Measurements from ENCODE around the gene SUPV3L1. TPM values are rescaled to one million over a fixed set of nuclear protein-coding genes. Genes with fewer than 3 reads are reported as not detected.

Gene SUPV3L1
- total RNA-seq, 1 experiment from 2014 or later = 57.3 TPM

DNA sequence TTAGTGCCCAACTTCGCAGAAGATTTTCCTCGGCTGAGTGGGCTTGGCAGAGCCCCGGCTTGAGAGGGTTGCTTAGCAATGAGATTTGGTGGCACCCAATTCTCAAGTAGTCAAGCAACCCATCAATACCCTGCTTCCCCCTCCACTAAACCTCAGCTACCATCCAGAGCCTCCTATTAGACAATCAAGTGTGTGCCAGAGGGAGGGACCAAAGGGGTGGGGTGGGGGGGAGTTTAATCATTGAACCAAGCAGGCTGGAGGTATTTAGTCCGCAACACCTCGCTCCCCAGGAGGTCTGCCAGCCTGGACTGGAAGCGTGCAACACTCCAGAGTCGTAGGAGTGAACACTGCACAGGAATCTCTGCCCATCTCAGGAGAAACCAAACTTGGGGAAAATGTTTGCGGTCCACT is 40.0 kb downstream of the SUPV3L1 start, which contains the start of gene HKDC1:
HKDC1 (plus strand) TSS at position 292 of the 411 bp plus-strand sequence; CDS start at position 396, 104 bp downstream.
- Histone ChIP-seq H4K5ac (ENCODE audit: insufficient read length, low read depth, low read length) (no peak within 1 kb of the TSS), H3K9me3 (ENCODE audit: control insufficient read depth, low read depth, low read length) (no peaks in the 10 kb centered on the region), H2AK5ac (ENCODE audit: insufficient read length, low read length) (no peak within 1 kb of the TSS), H3K79me2 (ENCODE audit: insufficient read depth, low read length) (no peaks in the 10 kb centered on the region), H3K4me2 (ENCODE audit: insufficient read depth, insufficient read length, low read length) (no peak within 1 kb of the TSS), H3K4me1 (ENCODE audit: insufficient read depth, low read length) (peaks cover 4% of the 10 kb centered on the region; the same call in 1 of the 2 replicates), H3K23me2 (ENCODE audit: insufficient read length, low read depth, low read length, poor library complexity, severe bottlenecking) (no peaks in the 10 kb centered on the region), H3K23ac (ENCODE audit: insufficient read length, low read depth, low read length) (no peak within 1 kb of the TSS), H2AFZ (ENCODE audit: low read length) (no peak within 1 kb of the TSS), H4K20me1 (ENCODE audit: control insufficient read depth, insufficient read depth, insufficient read length) (no peaks in the 10 kb centered on the region), H2BK12ac (ENCODE audit: insufficient read length, low read depth, low read length) (no peak within 1 kb of the TSS), H3K4ac (ENCODE audit: low read depth, low read length) (no peak within 1 kb of the TSS), H3K27me3 (ENCODE audit: insufficient read depth, low read length) (no peaks in the 10 kb centered on the region), H4K8ac (replicated peaks; ENCODE audit: insufficient read length, low read depth, low read length) (no peak within 1 kb of the TSS), H3K27ac (ENCODE audit: insufficient read length, low read depth, low read length) (no peak within 1 kb of the TSS), H2BK5ac (ENCODE audit: insufficient read length, low read length) (no peak within 1 kb of the TSS), H2BK15ac (ENCODE audit: low read depth, low read length) (no peak within 1 kb of the TSS), H4K91ac (ENCODE audit: insufficient read length, low read depth, low read length) (no peak within 1 kb of the TSS), H2BK120ac (ENCODE audit: low read depth, low read length, poor library complexity, severe bottlenecking) (no peak within 1 kb of the TSS), H3K9ac (ENCODE audit: extremely low read depth, insufficient read length, low read length) (no peak within 1 kb of the TSS), H2BK20ac (ENCODE audit: low read depth, low read length, poor library complexity, severe bottlenecking) (no peak within 1 kb of the TSS), H3K79me1 (ENCODE audit: insufficient read depth, low read depth, low read length, poor library complexity, severe bottlenecking) (no peaks in the 10 kb centered on the region), H3T11ph (ENCODE audit: low read length) (no peak within 1 kb of the TSS), H3K56ac (ENCODE audit: insufficient read length, low read depth, low read length) (no peak within 1 kb of the TSS), H3K18ac (ENCODE audit: insufficient read length, low read depth, low read length) (no peak within 1 kb of the TSS), H3K14ac (ENCODE audit: insufficient read depth, low read length) (no peak within 1 kb of the TSS)
- no peaks in the 10 kb centered on the region for H3K27me3 Mint-ChIP-seq (ENCODE audit: low read depth)
- H3K27ac Mint-ChIP-seq = no peak within 1 kb of the TSS
- no CpG with 5 or more reads among the region's 8 CpGs for WGBS (ENCODE audit: extremely low coverage, insufficient read length, low lambda C conversion rate)
- H3K36me3 Mint-ChIP-seq (ENCODE audit: insufficient read depth in 1 of 3, low read depth in 3 of 3) = no peaks in the 10 kb centered on the region
- no peaks in the 10 kb centered on the region for H3K9me3 Mint-ChIP-seq
- TF ChIP-seq, protein P1, sequence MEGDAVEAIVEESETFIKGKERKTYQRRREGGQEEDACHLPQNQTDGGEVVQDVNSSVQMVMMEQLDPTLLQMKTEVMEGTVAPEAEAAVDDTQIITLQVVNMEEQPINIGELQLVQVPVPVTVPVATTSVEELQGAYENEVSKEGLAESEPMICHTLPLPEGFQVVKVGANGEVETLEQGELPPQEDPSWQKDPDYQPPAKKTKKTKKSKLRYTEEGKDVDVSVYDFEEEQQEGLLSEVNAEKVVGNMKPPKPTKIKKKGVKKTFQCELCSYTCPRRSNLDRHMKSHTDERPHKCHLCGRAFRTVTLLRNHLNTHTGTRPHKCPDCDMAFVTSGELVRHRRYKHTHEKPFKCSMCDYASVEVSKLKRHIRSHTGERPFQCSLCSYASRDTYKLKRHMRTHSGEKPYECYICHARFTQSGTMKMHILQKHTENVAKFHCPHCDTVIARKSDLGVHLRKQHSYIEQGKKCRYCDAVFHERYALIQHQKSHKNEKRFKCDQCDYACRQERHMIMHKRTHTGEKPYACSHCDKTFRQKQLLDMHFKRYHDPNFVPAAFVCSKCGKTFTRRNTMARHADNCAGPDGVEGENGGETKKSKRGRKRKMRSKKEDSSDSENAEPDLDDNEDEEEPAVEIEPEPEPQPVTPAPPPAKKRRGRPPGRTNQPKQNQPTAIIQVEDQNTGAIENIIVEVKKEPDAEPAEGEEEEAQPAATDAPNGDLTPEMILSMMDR (conservative IDR thresholded peaks at IDR 0.05) = no peak
- H3K4me3 Mint-ChIP-seq = no peak within 1 kb of the TSS
- DNase-seq = no peak
- peaks cover 10% of the 10 kb centered on the region in 2 experiments for H3K4me1 Mint-ChIP-seq

All from H9 (cell line).